IMR-90 (cell line): Measurements from ENCODE around the gene PTBP1. TPM values are rescaled to one million over a fixed set of nuclear protein-coding genes. Genes with fewer than 3 reads are reported as not detected.

ENCODE experiments used
- ATAC-seq: fragments of 200-7000 bp; cut with Tn5 transposase; 2 replicates; pipeline ENCODE4 v1.9.1; 2020; ENCODE audit warnings: low read depth, mild to moderate bottlenecking, moderate library complexity
- BruUV-seq: library from RNA; stranded (reverse); fragments of 400-500 nt; replicated peaks from 2 replicates; lab custom pipeline; 2021; lab: Mats Ljungman, UMichigan
- CTCF ChIA-PET: fragments of 300-600 bp; formaldehyde crosslinking; extraction: SDS; loops from one replicate; lab custom pipeline; 2021; ENCODE audit warnings: antibody characterized with exemption; lab: Yijun Ruan, JAX
- POLR2A ChIA-PET: fragments of 300-600 bp; sonication (Branson Sonifier 250); formaldehyde crosslinking; loops from one replicate; lab custom pipeline; 2022; ENCODE audit warnings: antibody characterized with exemption; ENCODE audit not compliant: unreplicated experiment; lab: Charles Lee
- DNase-seq: peaks from one replicate; pipeline ENCODE4 v3.0.0; 2013
- H2AFZ ChIP-seq: replicated peaks from 2 replicates; pipeline ENCODE3; 2013; ENCODE audit warnings: low read length, mild to moderate bottlenecking; ENCODE audit not compliant: poor library complexity
- H2AK5ac ChIP-seq: 2 replicates; pipeline ENCODE4 v1.6.1; 2013; ENCODE audit warnings: low read depth, low read length, inconsistent platforms
- H2AK9ac ChIP-seq: replicated peaks from 2 replicates; pipeline ENCODE3; 2013; ENCODE audit warnings: mild to moderate bottlenecking, low read depth, low read length, moderate library complexity; ENCODE audit not compliant: poor library complexity
- H2BK120ac ChIP-seq: 2 replicates; pipeline ENCODE4 v1.6.1; 2013; ENCODE audit warnings: low read depth, low read length, inconsistent platforms
- H2BK15ac ChIP-seq: 3 replicates; pipeline ENCODE4 v1.6.1; 2013; ENCODE audit warnings: low read depth, low read length, inconsistent platforms
- H2BK20ac ChIP-seq: 2 replicates; pipeline ENCODE4 v1.6.1; 2013; ENCODE audit warnings: low read depth, mild to moderate bottlenecking, inconsistent platforms, low read length, moderate library complexity
- H2BK5ac ChIP-seq: 2 replicates; pipeline ENCODE4 v1.6.1; 2013; ENCODE audit warnings: mild to moderate bottlenecking, low read depth, low read length, inconsistent platforms; ENCODE audit not compliant: poor library complexity, severe bottlenecking
- H3K14ac ChIP-seq: replicated peaks from 2 replicates; pipeline ENCODE4 v1.6.1; 2013; ENCODE audit warnings: low read depth, low read length, inconsistent platforms
- H3K18ac ChIP-seq: 2 replicates; pipeline ENCODE4 v1.6.1; 2013; ENCODE audit warnings: low read depth, low read length, control low read depth
- H3K23ac ChIP-seq: 2 replicates; pipeline ENCODE4 v1.6.1; 2013; ENCODE audit warnings: low read depth, low read length, inconsistent platforms
- H3K27ac ChIP-seq: 2 replicates; pipeline ENCODE4 v1.5.1; 2013; ENCODE audit warnings: mild to moderate bottlenecking, control low read depth, low read length; ENCODE audit not compliant: insufficient read depth
- H3K27me3 ChIP-seq: 2 replicates; pipeline ENCODE4 v1.6.1; 2013; ENCODE audit warnings: low read length; ENCODE audit not compliant: control insufficient read depth, insufficient read depth
- H3K36me3 ChIP-seq: 2 replicates; pipeline ENCODE4 v1.6.1; 2013; ENCODE audit warnings: low read length, mixed read lengths; ENCODE audit not compliant: control insufficient read depth, insufficient read depth
- H3K4ac ChIP-seq: 2 replicates; pipeline ENCODE4 v1.6.1; 2013; ENCODE audit warnings: low read depth, low read length, inconsistent platforms
- H3K4me1 ChIP-seq: 2 replicates; pipeline ENCODE4 v1.6.1; 2013; ENCODE audit warnings: low read length, mixed read lengths; ENCODE audit not compliant: control insufficient read depth, insufficient read depth
- H3K4me2 ChIP-seq: 2 replicates; pipeline ENCODE4 v1.6.1; 2013; ENCODE audit warnings: low read depth, mild to moderate bottlenecking, control low read depth, low read length, moderate library complexity
- H3K4me3 ChIP-seq: 2 replicates; pipeline ENCODE4 v1.5.1; 2013; ENCODE audit warnings: low read depth, mild to moderate bottlenecking, control low read depth, low read length, moderate library complexity; ENCODE audit not compliant: insufficient read depth
- H3K56ac ChIP-seq: 2 replicates; pipeline ENCODE4 v1.6.1; 2013; ENCODE audit warnings: low read length, inconsistent platforms; ENCODE audit not compliant: insufficient read depth; ENCODE audit errors: extremely low read depth
- H3K79me1 ChIP-seq, 2 experiments: 2 replicates each; pipeline ENCODE4 v1.6.1; 2013; ENCODE audit warnings: low read length in 2 of 2, inconsistent platforms in 1 of 2, low read depth in 1 of 2
- H3K9ac ChIP-seq: 2 replicates; pipeline ENCODE4 v1.6.1; 2013; ENCODE audit warnings: low read depth, low read length, control low read depth
- H3K9me1 ChIP-seq: 2 replicates; pipeline ENCODE4 v1.6.1; 2013; ENCODE audit warnings: low read length, inconsistent platforms; ENCODE audit not compliant: insufficient read depth
- H3K9me3 ChIP-seq: 2 replicates; pipeline ENCODE4 v1.6.1; 2013; ENCODE audit warnings: low read length; ENCODE audit not compliant: control insufficient read depth, insufficient read depth
- H4K20me1 ChIP-seq: 2 replicates; pipeline ENCODE4 v1.6.1; 2013; ENCODE audit warnings: low read length, inconsistent platforms; ENCODE audit not compliant: insufficient read depth
- H4K5ac ChIP-seq: 2 replicates; pipeline ENCODE4 v1.6.1; 2013; ENCODE audit warnings: mild to moderate bottlenecking, low read depth, low read length, control low read depth
- H4K8ac ChIP-seq, 2 experiments: 2 replicates each; pipeline ENCODE4 v1.6.1; 2013; ENCODE audit warnings: low read depth in 2 of 2, low read length in 2 of 2, control low read depth in 1 of 2, inconsistent platforms in 1 of 2
- H4K91ac ChIP-seq: 2 replicates; pipeline ENCODE4 v1.6.1; 2013; ENCODE audit warnings: low read depth, low read length, inconsistent platforms; ENCODE audit not compliant: insufficient read depth
- BHLHE40 ChIP-seq: fragments of 150-350 bp; IDR thresholded peaks from 2 replicates; pipeline ENCODE4 v1.6.1; 2016; ENCODE audit warnings: mild to moderate bottlenecking, low read depth, low read length
- CEBPB ChIP-seq: IDR thresholded peaks from 2 replicates; pipeline ENCODE4 v1.6.1; 2012; ENCODE audit warnings: low read depth, low read length, improper control_type of control experiment
- MAZ ChIP-seq: IDR thresholded peaks from 2 replicates; pipeline ENCODE4 v1.6.1; 2012; ENCODE audit warnings: low read depth, mild to moderate bottlenecking, low read length, improper control_type of control experiment, moderate library complexity, borderline replicate concordance
- POLR2A ChIP-seq: IDR thresholded peaks from 2 replicates; pipeline ENCODE4 v1.6.1; 2012; ENCODE audit warnings: mild to moderate bottlenecking, low read depth, low read length
- RCOR1 ChIP-seq: IDR thresholded peaks from 2 replicates; pipeline ENCODE4 v1.6.1; 2012; ENCODE audit warnings: mild to moderate bottlenecking, low read length, improper control_type of control experiment; ENCODE audit not compliant: insufficient replicate concordance
- WGBS, 2 experiments: methylation state at CpG; one replicate each; pipeline versions ENCODE4 v1.1.5 to v1.1.7; 2013; ENCODE audit warnings: missing lambda C conversion rate in 2 of 2; ENCODE audit not compliant: insufficient read length in 1 of 2; ENCODE audit errors: extremely low coverage in 2 of 2; 5-methylcytosine and 5-hydroxymethylcytosine counted together
- dilution Hi-C: fragments of 300-500 bp; cut with HindIII; formaldehyde crosslinking; loops from one replicate; pipeline ENCODE4 v1.14.3; 2018; ENCODE audit warnings: low sequenced_read_pairs; ENCODE audit not compliant: unreplicated experiment
- in situ Hi-C: fragments of 300-500 bp; cut with MboI; formaldehyde crosslinking; loops from 3 replicates; pipeline ENCODE4 v1.14.3; 2019; ENCODE audit warnings: low sequenced_read_pairs, inconsistent platforms, mixed read lengths
- intact Hi-C: fragments of 100-400 bp; cut with micrococcal nuclease; formaldehyde crosslinking; loops from 2 replicates; pipeline ENCODE4 v1.10.0; 2022
- polyA plus RNA-seq, 3 experiments: library from polyadenylated mRNA; depleted of rRNA; stranded (reverse); fragments of >200 nt; gene quantifications; 2 replicates each; pipeline ENCODE4 v1.2.3, GENCODE V29; 2012; ENCODE audit warnings: low replicate concordance in 1 of 3
- total RNA-seq: library from RNA; depleted of rRNA; stranded (reverse); fragments of >200 nt; gene quantifications from 2 replicates; pipeline ENCODE4 v1.2.3, GENCODE V29; 2012
- TF ChIP-seq, protein P1 (sequence below): conservative IDR thresholded peaks from 2 replicates; pipeline ENCODE4 v1.5.1; 2012; ENCODE audit warnings: mild to moderate bottlenecking, low read depth, low read length, improper control_type of control experiment

PTBP1 gene
- total and polyA plus RNA-seq, 2 of the 4 experiments (the other 2 are of a cell fraction), result 146 to 269 TPM

DNA sequence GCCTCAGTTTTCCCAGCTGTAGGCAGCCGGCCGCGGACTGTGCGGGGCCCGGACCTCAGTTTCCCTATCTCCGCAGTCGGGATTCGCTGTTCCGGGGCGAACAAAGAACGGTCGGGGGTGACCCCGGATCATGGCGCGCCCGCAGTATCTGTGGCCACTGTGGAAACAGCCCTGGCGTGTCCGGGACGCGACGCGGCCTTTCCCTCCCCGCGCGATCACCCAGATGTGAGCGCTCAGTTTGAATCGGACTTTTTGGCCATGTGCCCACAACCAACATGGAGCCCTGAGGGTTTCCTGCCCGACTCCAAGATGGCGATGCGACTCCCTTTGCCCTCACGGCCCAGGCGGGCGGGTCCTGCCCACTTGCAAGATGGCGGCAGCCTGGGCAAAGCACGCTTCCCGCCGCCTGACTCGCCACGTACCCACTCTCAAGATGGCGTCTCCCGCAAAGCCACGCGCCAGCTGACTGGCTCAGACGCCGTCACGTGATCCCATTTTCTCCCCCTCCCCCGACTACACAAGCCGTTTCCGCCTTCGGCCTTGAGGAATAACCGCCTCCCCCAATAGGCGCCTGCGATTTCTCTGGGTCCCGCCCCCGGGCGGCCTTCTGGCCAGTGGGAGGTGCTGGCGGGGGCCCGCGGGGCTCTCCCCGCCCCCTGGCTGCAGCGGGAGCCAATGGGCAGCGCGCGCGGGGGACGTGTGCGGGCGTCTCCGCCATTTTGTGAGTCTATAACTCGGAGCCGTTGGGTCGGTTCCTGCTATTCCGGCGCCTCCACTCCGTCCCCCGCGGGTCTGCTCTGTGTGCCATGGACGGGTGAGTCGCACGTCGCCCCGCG is at the start of gene PTBP1 (continued):
- TF ChIP-seq BHLHE40, result peak; percentile 67
- peak; percentile 76 for TF ChIP-seq MAZ

DNA sequence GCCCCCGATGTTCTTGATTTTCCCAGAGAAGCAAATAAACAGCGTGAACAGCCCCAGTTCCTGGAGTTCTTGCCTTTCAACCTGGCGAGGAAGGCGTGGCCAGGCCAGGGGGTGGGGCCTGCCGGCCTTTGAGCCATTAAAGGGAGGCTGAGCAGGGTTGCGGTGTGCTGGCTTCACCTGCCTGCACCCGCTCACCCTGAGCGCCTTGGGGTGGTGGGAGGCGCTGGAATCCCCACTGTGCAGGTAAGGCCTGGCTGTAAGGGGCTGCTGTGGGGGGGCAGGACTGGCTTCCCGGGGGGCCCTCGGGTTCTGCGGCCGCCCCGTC is 49.0 kb upstream of the PTBP1 start:
- POLR2A ChIA-PET, result no interaction called here
- intact Hi-C loops, result no loop called here
- Histone ChIP-seq H2AK9ac (no peak overlapping the region), H4K91ac (no peak overlapping the region), H2AK5ac (no peak overlapping the region), H2BK5ac (no peak overlapping the region), H3K14ac (no peak overlapping the region), H3K27ac (no peak overlapping the region), H3K56ac (no peak overlapping the region), H3K79me1 (no peaks in the 10 kb centered on the region), H3K36me3 (peaks cover 6% of the 10 kb centered on the region; the same call in 1 of the 2 replicates), H3K4me1 (peaks cover 13% of the 10 kb centered on the region), H3K4me2 (no peak overlapping the region), H3K9me3 (peaks cover 30% of the 10 kb centered on the region), H3K9ac (no peak overlapping the region), H4K5ac (no peak overlapping the region), H2BK120ac (no peak overlapping the region), H3K4ac (no peak overlapping the region), H3K27me3 (no peaks in the 10 kb centered on the region), H3K23ac (no peak overlapping the region), H2BK15ac (no peak overlapping the region), H2BK20ac (no peak overlapping the region), H2AFZ (no peak overlapping the region), H3K4me3 (no peak overlapping the region), H3K18ac (no peak overlapping the region), H3K9me1 (peaks cover 7% of the 10 kb centered on the region; the same call in 1 of the 2 replicates), H4K8ac (no peak overlapping the region), H4K20me1 (0 out of 2 replicates have a peak, but pooled peaks cover 3% of the 10 kb centered on the region)
- DNase-seq (no peak), ATAC-seq (no peak)
- TF ChIP-seq, protein P1, sequence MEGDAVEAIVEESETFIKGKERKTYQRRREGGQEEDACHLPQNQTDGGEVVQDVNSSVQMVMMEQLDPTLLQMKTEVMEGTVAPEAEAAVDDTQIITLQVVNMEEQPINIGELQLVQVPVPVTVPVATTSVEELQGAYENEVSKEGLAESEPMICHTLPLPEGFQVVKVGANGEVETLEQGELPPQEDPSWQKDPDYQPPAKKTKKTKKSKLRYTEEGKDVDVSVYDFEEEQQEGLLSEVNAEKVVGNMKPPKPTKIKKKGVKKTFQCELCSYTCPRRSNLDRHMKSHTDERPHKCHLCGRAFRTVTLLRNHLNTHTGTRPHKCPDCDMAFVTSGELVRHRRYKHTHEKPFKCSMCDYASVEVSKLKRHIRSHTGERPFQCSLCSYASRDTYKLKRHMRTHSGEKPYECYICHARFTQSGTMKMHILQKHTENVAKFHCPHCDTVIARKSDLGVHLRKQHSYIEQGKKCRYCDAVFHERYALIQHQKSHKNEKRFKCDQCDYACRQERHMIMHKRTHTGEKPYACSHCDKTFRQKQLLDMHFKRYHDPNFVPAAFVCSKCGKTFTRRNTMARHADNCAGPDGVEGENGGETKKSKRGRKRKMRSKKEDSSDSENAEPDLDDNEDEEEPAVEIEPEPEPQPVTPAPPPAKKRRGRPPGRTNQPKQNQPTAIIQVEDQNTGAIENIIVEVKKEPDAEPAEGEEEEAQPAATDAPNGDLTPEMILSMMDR, result no peak
- TF ChIP-seq POLR2A (no peak), CEBPB (no peak), MAZ (no peak), RCOR1 (no peak)
- CTCF ChIA-PET, result no interaction called here
- dilution Hi-C loops, result no loop called here
- BruUV-seq, result no TSS peak
- in situ Hi-C loops, result no loop called here
- WGBS, 2 experiments, result 92% methylated on average over 6 of the region's 14 CpGs; no CpG with 5 or more reads in 1 of the 2 experiments
